A549 (cell line): ENCODE measurements around the gene HCFC1R1.

Experiments
- BHLHE40 ChIP-seq: IDR thresholded peaks from 2 replicates; pipeline ENCODE4 v1.6.1; 2012; ENCODE audit warnings: low read depth, low read length, inconsistent platforms
- HDAC2 ChIP-seq: fragments of 200-600 bp; sonication (generic); IDR thresholded peaks from 2 replicates; pipeline ENCODE4 v1.6.1; 2016
- HOXA7 ChIP-seq: fragments of 250-450 bp; sonication (Bioruptor Pico); IDR thresholded peaks from 2 replicates; pipeline ENCODE4 v1.5.0; 2020; ENCODE audit warnings: mild to moderate bottlenecking, moderate library complexity
- POLR2A ChIP-seq: IDR thresholded peaks from 2 replicates; pipeline ENCODE4 v1.6.1; 2012; ENCODE audit warnings: mild to moderate bottlenecking, low read length
- RFX5 ChIP-seq: fragments of 450-650 bp; IDR thresholded peaks from 2 replicates; pipeline ENCODE4 v1.7.1; 2014; ENCODE audit warnings: antibody characterized with exemption, mild to moderate bottlenecking, moderate library complexity
- RNF2 ChIP-seq: fragments of 200-600 bp; sonication (generic); IDR thresholded peaks from 2 replicates; pipeline ENCODE4 v1.6.1; 2016; ENCODE audit warnings: low read depth, mild to moderate bottlenecking, antibody characterized with exemption, moderate library complexity, borderline replicate concordance
- SREBF2 ChIP-seq: fragments of 450-650 bp; IDR thresholded peaks from 2 replicates; pipeline ENCODE4 v1.6.1; 2014; ENCODE audit warnings: mild to moderate bottlenecking, moderate library complexity
- TP53 ChIP-seq: fragments of 250-450 bp; sonication (Bioruptor Pico); IDR thresholded peaks from 2 replicates; pipeline ENCODE4 v1.5.0; 2021; ENCODE audit warnings: mild to moderate bottlenecking, moderate library complexity
- TF ChIP-seq, protein P1 (sequence below): fragments of >200 bp; sonication (Bioruptor Twin); formaldehyde crosslinking; IDR thresholded peaks from 3 replicates; pipeline ENCODE4 v1.5.1; 2016
- TF ChIP-seq, protein P2 (sequence below): IDR thresholded peaks from 2 replicates; pipeline ENCODE4 v1.6.1; 2012
- TF ChIP-seq, protein P3 (sequence below): IDR thresholded peaks from 2 replicates; pipeline ENCODE4 v1.6.1; 2012; ENCODE audit warnings: low read depth, borderline replicate concordance
- TF ChIP-seq, protein P4 (sequence below): fragments of 200-600 bp; sonication (generic); IDR thresholded peaks from 2 replicates; pipeline ENCODE4 v1.6.1; 2016; ENCODE audit warnings: antibody characterized with exemption, mild to moderate bottlenecking, moderate library complexity
- TF ChIP-seq, protein P5 (sequence below): fragments of 250-450 bp; sonication (Bioruptor Pico); IDR thresholded peaks from 2 replicates; pipeline ENCODE4 v1.5.0; 2021; ENCODE audit warnings: mild to moderate bottlenecking, moderate library complexity, borderline replicate concordance

DNA sequence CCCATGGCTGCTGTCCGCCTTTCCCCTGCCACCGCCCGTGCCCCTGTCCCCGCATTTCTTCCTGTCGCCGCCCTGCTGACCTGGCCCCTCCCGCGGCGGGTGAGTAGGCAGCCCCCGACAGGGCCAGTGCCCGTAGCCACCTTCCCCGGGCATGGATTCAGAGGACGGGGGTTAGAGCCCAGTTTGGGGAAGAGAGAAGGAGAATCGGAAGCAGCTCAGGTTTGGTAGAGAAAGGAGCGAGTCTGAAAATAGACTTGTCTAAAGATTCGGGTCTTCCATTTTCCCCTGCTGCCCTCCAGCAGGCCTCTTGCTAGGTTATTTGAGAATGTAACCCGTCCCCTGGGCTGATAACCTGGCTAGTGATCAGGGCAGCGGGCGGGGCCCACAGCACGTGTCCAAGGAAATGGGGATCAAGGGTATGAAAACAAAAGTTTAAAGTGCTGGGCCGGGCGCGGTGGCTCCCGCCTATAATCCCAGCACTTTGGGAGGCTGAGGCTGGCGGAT, 18.9 kb downstream of the HCFC1R1 start:
- TF ChIP-seq, protein P1, sequence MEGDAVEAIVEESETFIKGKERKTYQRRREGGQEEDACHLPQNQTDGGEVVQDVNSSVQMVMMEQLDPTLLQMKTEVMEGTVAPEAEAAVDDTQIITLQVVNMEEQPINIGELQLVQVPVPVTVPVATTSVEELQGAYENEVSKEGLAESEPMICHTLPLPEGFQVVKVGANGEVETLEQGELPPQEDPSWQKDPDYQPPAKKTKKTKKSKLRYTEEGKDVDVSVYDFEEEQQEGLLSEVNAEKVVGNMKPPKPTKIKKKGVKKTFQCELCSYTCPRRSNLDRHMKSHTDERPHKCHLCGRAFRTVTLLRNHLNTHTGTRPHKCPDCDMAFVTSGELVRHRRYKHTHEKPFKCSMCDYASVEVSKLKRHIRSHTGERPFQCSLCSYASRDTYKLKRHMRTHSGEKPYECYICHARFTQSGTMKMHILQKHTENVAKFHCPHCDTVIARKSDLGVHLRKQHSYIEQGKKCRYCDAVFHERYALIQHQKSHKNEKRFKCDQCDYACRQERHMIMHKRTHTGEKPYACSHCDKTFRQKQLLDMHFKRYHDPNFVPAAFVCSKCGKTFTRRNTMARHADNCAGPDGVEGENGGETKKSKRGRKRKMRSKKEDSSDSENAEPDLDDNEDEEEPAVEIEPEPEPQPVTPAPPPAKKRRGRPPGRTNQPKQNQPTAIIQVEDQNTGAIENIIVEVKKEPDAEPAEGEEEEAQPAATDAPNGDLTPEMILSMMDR = no peak
- TF ChIP-seq RFX5 = no peak
- TF ChIP-seq, protein P2, sequence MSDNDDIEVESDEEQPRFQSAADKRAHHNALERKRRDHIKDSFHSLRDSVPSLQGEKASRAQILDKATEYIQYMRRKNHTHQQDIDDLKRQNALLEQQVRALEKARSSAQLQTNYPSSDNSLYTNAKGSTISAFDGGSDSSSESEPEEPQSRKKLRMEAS = no peak
- no peak for TF ChIP-seq HDAC2
- TF ChIP-seq RNF2 = no peak
- no peak for TF ChIP-seq SREBF2
- no peak for TF ChIP-seq TP53
- TF ChIP-seq HOXA7 (CRISPR knock-in tag) = no peak
- TF ChIP-seq, protein P3, sequence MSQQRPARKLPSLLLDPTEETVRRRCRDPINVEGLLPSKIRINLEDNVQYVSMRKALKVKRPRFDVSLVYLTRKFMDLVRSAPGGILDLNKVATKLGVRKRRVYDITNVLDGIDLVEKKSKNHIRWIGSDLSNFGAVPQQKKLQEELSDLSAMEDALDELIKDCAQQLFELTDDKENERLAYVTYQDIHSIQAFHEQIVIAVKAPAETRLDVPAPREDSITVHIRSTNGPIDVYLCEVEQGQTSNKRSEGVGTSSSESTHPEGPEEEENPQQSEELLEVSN = no peak
- TF ChIP-seq, protein P4, sequence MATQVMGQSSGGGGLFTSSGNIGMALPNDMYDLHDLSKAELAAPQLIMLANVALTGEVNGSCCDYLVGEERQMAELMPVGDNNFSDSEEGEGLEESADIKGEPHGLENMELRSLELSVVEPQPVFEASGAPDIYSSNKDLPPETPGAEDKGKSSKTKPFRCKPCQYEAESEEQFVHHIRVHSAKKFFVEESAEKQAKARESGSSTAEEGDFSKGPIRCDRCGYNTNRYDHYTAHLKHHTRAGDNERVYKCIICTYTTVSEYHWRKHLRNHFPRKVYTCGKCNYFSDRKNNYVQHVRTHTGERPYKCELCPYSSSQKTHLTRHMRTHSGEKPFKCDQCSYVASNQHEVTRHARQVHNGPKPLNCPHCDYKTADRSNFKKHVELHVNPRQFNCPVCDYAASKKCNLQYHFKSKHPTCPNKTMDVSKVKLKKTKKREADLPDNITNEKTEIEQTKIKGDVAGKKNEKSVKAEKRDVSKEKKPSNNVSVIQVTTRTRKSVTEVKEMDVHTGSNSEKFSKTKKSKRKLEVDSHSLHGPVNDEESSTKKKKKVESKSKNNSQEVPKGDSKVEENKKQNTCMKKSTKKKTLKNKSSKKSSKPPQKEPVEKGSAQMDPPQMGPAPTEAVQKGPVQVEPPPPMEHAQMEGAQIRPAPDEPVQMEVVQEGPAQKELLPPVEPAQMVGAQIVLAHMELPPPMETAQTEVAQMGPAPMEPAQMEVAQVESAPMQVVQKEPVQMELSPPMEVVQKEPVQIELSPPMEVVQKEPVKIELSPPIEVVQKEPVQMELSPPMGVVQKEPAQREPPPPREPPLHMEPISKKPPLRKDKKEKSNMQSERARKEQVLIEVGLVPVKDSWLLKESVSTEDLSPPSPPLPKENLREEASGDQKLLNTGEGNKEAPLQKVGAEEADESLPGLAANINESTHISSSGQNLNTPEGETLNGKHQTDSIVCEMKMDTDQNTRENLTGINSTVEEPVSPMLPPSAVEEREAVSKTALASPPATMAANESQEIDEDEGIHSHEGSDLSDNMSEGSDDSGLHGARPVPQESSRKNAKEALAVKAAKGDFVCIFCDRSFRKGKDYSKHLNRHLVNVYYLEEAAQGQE = no peak
- TF ChIP-seq BHLHE40 = no peak
- no peak; the same call in 1 of the 2 replicates for TF ChIP-seq POLR2A
- TF ChIP-seq, protein P5, sequence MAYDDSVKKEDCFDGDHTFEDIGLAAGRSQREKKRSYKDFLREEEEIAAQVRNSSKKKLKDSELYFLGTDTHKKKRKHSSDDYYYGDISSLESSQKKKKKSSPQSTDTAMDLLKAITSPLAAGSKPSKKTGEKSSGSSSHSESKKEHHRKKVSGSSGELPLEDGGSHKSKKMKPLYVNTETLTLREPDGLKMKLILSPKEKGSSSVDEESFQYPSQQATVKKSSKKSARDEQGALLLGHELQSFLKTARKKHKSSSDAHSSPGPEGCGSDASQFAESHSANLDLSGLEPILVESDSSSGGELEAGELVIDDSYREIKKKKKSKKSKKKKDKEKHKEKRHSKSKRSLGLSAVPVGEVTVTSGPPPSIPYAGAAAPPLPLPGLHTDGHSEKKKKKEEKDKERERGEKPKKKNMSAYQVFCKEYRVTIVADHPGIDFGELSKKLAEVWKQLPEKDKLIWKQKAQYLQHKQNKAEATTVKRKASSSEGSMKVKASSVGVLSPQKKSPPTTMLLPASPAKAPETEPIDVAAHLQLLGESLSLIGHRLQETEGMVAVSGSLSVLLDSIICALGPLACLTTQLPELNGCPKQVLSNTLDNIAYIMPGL = no peak
